ENCODE measurements around the gene SCO1. TPM values are rescaled to one million over a fixed set of nuclear protein-coding genes. Genes with fewer than 3 reads are reported as not detected.

Gene SCO1
- total RNA-seq = 17.7 and 23.6 TPM in 2 replicates

DNA sequence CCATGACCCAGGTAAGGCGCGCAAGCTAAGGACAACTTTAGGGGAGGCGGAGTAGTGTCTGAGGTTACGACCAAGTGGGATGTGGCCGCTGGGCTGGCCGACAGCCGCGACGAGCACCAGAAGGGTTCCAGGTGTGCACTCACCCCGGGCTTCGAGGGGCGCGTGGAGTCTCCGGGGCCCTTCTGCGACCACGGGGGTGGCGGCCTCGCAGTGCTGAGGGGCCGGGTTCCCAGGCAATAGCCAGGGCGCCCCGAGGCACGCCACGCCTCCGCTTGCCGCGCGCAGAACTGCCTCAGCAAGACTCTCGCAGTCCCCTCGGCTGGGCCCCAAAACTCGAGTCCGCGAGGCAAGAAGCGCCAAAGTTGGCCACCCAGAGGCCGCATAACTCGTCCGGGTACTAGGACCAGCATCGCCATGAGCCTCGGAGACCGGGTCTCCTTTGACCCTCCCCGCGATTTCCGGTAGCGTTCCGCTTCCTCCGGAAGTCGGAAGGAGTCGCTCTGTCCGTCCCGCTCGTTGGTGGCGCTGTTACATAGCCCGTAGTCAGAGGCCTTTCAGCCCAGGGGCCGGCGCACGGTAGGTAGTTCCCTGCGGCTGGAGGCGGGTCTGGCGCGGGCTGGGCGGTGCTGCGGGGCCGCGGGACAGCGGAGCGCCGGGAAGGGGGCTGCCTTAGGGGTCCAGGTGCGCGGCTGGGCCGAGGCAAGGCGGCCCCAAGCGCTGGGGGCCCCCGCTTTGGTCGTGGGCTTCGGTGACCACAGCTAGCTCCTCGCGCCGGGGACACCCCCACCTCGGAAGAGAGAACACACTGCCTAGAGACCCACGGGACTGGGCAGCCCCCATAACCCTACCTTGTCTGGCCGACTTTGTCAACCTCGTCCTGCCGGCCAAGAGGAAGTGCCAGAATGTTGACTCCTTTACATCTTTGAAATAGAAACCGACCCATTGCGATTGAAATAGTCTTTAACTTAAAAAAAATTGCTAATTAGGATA lies at the start of gene SCO1, which contains the start of gene ADPRM:
SCO1 (minus strand) TSS at position 442 of the 990 bp plus-strand sequence; CDS start at position 416, 26 bp downstream.
ADPRM (plus strand) TSS at position 503 of the 990 bp plus-strand sequence. CDS start 7,333 bp downstream, outside the sequence.

DNA sequence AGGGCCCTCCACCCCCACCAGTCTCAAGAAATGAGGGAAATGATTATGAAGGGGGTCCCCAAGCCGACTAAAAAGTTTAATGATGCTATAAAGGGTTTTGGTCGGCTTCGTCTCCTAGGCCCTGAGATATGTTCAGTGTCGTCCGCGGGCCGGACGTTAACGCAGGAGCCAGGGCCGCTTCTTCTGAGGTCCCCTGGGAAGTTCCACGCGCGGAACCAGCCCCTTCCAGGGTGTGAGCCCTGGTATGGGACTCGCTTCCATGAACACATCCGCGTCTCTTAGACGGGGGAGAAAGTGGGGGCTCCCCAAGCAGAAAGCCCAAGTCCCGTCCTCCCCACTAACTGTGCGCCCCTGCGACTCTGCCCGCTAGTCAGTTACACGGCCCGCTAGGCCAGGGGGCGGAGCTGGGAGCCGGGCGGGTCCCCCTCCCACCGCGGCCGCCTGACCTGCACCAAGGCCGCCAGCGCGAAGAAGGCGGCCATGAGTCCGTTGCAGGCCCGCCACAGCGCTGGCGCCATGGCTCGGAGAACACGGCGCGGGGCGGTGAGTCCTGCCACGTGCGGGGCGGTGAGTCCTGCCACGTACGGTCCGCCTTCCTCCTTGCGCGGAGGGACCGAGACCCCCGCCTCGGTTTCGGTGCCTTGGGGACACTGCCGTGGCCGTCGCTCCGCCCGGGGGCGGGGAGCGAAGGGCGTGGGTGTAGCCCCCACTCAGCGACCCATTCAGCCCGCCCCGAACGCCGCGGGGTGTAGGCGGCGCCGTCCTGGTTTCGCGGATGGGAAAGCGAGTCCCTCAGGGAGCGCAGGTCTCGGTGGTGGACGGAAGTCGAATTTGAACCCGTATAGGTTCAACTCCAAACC lies 32.2 kb upstream of the SCO1 start, which contains the start of gene TMEM220:
TMEM220 (minus strand) TSS at position 690 of the 860 bp plus-strand sequence; CDS start at position 518, 172 bp downstream.

DNA sequence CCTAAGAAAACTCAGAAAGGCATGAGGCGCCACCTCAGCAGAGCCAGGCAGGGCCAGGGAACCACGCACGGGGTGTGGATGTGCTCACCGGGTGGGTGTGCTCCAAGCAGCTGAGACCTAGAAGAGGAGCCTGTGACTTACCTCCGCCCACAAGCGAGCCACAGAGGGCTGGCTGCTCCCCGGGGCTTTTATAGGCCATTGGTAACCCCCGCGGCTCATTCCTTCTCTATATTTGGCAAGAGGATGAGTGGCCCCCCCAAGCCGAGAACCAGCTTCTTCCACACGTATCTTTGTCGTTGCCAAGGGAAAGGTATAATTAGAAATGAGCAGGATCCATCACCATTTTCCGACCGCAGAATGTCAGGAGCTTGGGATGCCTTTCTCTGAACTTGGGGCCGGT lies 40.2 kb downstream of the SCO1 start, which contains the start of gene MYH3:
MYH3 (minus strand) TSS at position 162 of the 400 bp plus-strand sequence. CDS start 2,245 bp downstream, outside the sequence.

Other genes with a start within 250 kb of the SCO1 start
- not detected in 2 replicates for gene MYH4, start 228.0 kb downstream of the SCO1 start, total RNA-seq
- not detected in 2 replicates for gene MYH1, start 179.0 kb downstream of the SCO1 start, total RNA-seq
- gene MYH2, start 147.9 kb downstream of the SCO1 start, total RNA-seq = not detected in 2 replicates
- gene MYH3, start 40.2 kb downstream of the SCO1 start, total RNA-seq = 0.65 and 1.6 TPM in 2 replicates
- gene ADPRM, start 61 bp upstream of the SCO1 start, total RNA-seq = 7.5 and 14.1 TPM in 2 replicates
- 0.98 and 5.1 TPM in 2 replicates for gene TMEM220, start 32.5 kb upstream of the SCO1 start, total RNA-seq
- gene TMEM238L, start 106.6 kb upstream of the SCO1 start, total RNA-seq = not detected in 2 replicates
- gene PIRT, start 140.6 kb upstream of the SCO1 start, total RNA-seq = not detected in 2 replicates

Measured in placental epithelial cell (primary cell).